Stimulated activated CD8-positive, alpha-beta memory T cell treated with anti-CD3 and anti-CD28 coated beads, Interleukin-12 subunit alpha, Interleukin-12 subunit beta, amount 100 ng/mL, for 1 hour (primary cell): ENCODE results near the gene CNTN2.

Experiments used
- DNase-seq: peaks from one replicate; pipeline ENCODE4 v3.0.0-alpha.2; 2020; ENCODE audit warnings: low read depth

CNTN2 gene

GRCh38 chr1:205042911-205043806 is at the start of gene CNTN2:
Gene CNTN2, plus strand, starts transcription at chr1:205043212. Its CDS starts 9,974 bp downstream, at chr1:205053186.
- no peak for DNase-seq

- DNase-seq = no peak
Observed at GRCh38 chr1:204994086-204994862, 48.7 kb upstream of the CNTN2 start.

GRCh38 chr1:204996981-204997380 is 46.0 kb upstream of the CNTN2 start:
- no peak for DNase-seq

GRCh38 chr1:204997591-204998355 is 45.2 kb upstream of the CNTN2 start:
- DNase-seq = no peak

- DNase-seq = no peak
Observed at GRCh38 chr1:205001162-205001561, 41.9 kb upstream of the CNTN2 start.

- DNase-seq = no peak
Observed at GRCh38 chr1:205002705-205003104, 40.3 kb upstream of the CNTN2 start.

GRCh38 chr1:205003358-205004131 is 39.5 kb upstream of the CNTN2 start:
- DNase-seq = no peak

- DNase-seq = no peak
Observed at GRCh38 chr1:205004351-205004750, 38.7 kb upstream of the CNTN2 start.

GRCh38 chr1:205008896-205009295 is 34.1 kb upstream of the CNTN2 start:
- no peak for DNase-seq

- no peak for DNase-seq
Observed at GRCh38 chr1:205009670-205010069, 33.3 kb upstream of the CNTN2 start.

- DNase-seq = no peak
Observed at GRCh38 chr1:205012391-205013140, 30.4 kb upstream of the CNTN2 start.

- DNase-seq = no peak
Observed at GRCh38 chr1:205013683-205014367, 29.2 kb upstream of the CNTN2 start.

- DNase-seq = no peak
Observed at GRCh38 chr1:205014783-205015182, 28.2 kb upstream of the CNTN2 start.

GRCh38 chr1:205015241-205015640 is 27.8 kb upstream of the CNTN2 start:
- no peak for DNase-seq

- no peak for DNase-seq
Observed at GRCh38 chr1:205016075-205016474, 26.9 kb upstream of the CNTN2 start.

GRCh38 chr1:205016584-205016983 is 26.4 kb upstream of the CNTN2 start:
- DNase-seq = no peak

- no peak for DNase-seq
Observed at GRCh38 chr1:205017001-205017400, 26.0 kb upstream of the CNTN2 start.

- DNase-seq = no peak
Observed at GRCh38 chr1:205017766-205018165, 25.2 kb upstream of the CNTN2 start.

GRCh38 chr1:205018381-205018780 is 24.6 kb upstream of the CNTN2 start:
- no peak for DNase-seq

- no peak for DNase-seq
Observed at GRCh38 chr1:205020466-205020865, 22.5 kb upstream of the CNTN2 start.
